ENCODE results near the gene ASH1L.
A peak's percentile ranks its signal among the peaks of the same experiment; 100 is the strongest.

The ASH1L gene

GRCh38 chr1:155313261-155313660 lies 249.3 kb downstream of the ASH1L start:
- H3K27ac ChIP-seq: no peak overlapping the region
- no peaks in the 10 kb centered on the region for H3K9me3 ChIP-seq (ENCODE audit: severe bottlenecking)
- no peaks in the 10 kb centered on the region for H3K27me3 ChIP-seq (ENCODE audit: insufficient read depth, low read depth, severe bottlenecking)
- DNase-seq: no peak
- TF ChIP-seq CTCF (IDR thresholded peaks at IDR 0.05; ENCODE audit: low read depth, low read length): no peak
- H3K36me3 ChIP-seq: peaks cover 81% of the 10 kb centered on the region
- no peak overlapping the region for H3K4me3 ChIP-seq (ENCODE audit: low read depth, low read length)

GRCh38 chr1:155309423-155310021 lies 253.1 kb downstream of the ASH1L start:
- peaks cover 49% of the 10 kb centered on the region for H3K36me3 ChIP-seq
- TF ChIP-seq CTCF (IDR thresholded peaks at IDR 0.05; ENCODE audit: low read depth, low read length): no peak
- no peaks in the 10 kb centered on the region for H3K9me3 ChIP-seq (ENCODE audit: severe bottlenecking)
- H3K4me3 ChIP-seq (ENCODE audit: low read depth, low read length): peak overlapping the region; percentile 89
- peak overlapping the region; percentile 91 for H3K27ac ChIP-seq
- no peak for DNase-seq
- no peaks in the 10 kb centered on the region for H3K27me3 ChIP-seq (ENCODE audit: insufficient read depth, low read depth, severe bottlenecking)

GRCh38 chr1:155308493-155309422 lies 253.8 kb downstream of the ASH1L start, which contains the start of gene FDPS:
FDPS (plus strand) TSS chr1:155308866; CDS start chr1:155309790, 924 bp downstream.
- Histone ChIP-seq H3K27ac (peak within 1 kb of the TSS; percentile 91), H3K9me3 (ENCODE audit: severe bottlenecking) (no peaks in the 10 kb centered on the region), H3K27me3 (ENCODE audit: insufficient read depth, low read depth, severe bottlenecking) (no peaks in the 10 kb centered on the region), H3K4me3 (ENCODE audit: low read depth, low read length) (peak within 1 kb of the TSS; percentile 89), H3K36me3 (peaks cover 41% of the 10 kb centered on the region)
- DNase-seq: peak; percentile 100
- TF ChIP-seq CTCF (IDR thresholded peaks at IDR 0.05; ENCODE audit: low read depth, low read length): no peak

- H3K27ac ChIP-seq: peak overlapping the region; percentile 66; the same call in 1 of the 2 replicates
- no peaks in the 10 kb centered on the region for H3K9me3 ChIP-seq (ENCODE audit: severe bottlenecking)
- H3K36me3 ChIP-seq: peaks cover 29% of the 10 kb centered on the region
- peak; percentile 66 for TF ChIP-seq CTCF (IDR thresholded peaks at IDR 0.05; ENCODE audit: low read depth, low read length)
- no peak overlapping the region for H3K4me3 ChIP-seq (ENCODE audit: low read depth, low read length)
- DNase-seq: peak; percentile 69
- H3K27me3 ChIP-seq (ENCODE audit: insufficient read depth, low read depth, severe bottlenecking): no peaks in the 10 kb centered on the region
Observed at GRCh38 chr1:155307247-155307740, 255.3 kb downstream of the ASH1L start.

GRCh38 chr1:155305881-155306391 lies 256.7 kb downstream of the ASH1L start:
- no peak overlapping the region for H3K4me3 ChIP-seq (ENCODE audit: low read depth, low read length)
- no peak overlapping the region for H3K27ac ChIP-seq
- no peak for DNase-seq

More at GRCh38 chr1:155305881-155306391, 256.7 kb downstream of the ASH1L start:
- no peaks in the 10 kb centered on the region for H3K9me3 ChIP-seq (ENCODE audit: severe bottlenecking)
- H3K27me3 ChIP-seq (ENCODE audit: insufficient read depth, low read depth, severe bottlenecking): no peaks in the 10 kb centered on the region
- TF ChIP-seq CTCF (IDR thresholded peaks at IDR 0.05; ENCODE audit: low read depth, low read length): no peak
- peaks cover 15% of the 10 kb centered on the region for H3K36me3 ChIP-seq
